AG09309 (cell line): Measurements from ENCODE around the gene C4orf36.
A peak's percentile ranks its signal among the peaks of the same experiment; 100 is the strongest.

Experiments
- DNase-seq: peaks from one replicate; pipeline ENCODE4 v3.0.0-alpha.2; 2010; ENCODE audit warnings: low read depth
- H3K4me3 ChIP-seq: 2 replicates; pipeline ENCODE4 v1.5.1; 2011; ENCODE audit warnings: mild to moderate bottlenecking, low read depth, low read length, moderate library complexity; ENCODE audit not compliant: control insufficient read depth
- CTCF ChIP-seq: IDR thresholded peaks from 2 replicates; pipeline ENCODE4 v1.5.1; 2011; ENCODE audit warnings: mild to moderate bottlenecking, low read depth, low read length, inconsistent platforms; ENCODE audit not compliant: insufficient read depth, control insufficient read depth; ENCODE audit errors: missing control alignments

Gene C4orf36

DNA sequence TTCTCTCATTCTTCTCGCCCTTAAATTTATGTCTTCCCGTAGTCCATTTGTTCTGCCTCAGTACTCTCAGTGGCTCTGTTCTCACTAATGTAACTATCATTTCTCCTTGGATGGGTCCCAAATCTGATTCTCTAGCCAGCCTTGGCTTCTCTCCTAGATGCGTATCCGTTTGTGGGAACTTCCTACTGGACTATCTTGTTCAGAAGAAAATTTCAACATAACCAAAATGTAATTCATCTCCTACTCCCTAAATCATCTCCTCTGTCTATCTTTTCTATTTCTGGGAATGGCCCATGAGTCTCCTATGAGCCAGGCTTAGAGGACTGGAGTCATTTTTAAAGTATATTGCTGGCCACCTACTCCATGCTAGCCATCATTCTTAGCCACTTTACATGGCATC lies 4.4 kb upstream of the C4orf36 start:
- no peak for TF ChIP-seq CTCF
- no peak for DNase-seq
- H3K4me3 ChIP-seq: no peak overlapping the region

- no peak overlapping the region for H3K4me3 ChIP-seq
- TF ChIP-seq CTCF: peak; percentile 52
- DNase-seq: peak; percentile 46
Observed at GRCh38 chr4:86895692-86896488, 3.7 kb upstream of the C4orf36 start.

DNA sequence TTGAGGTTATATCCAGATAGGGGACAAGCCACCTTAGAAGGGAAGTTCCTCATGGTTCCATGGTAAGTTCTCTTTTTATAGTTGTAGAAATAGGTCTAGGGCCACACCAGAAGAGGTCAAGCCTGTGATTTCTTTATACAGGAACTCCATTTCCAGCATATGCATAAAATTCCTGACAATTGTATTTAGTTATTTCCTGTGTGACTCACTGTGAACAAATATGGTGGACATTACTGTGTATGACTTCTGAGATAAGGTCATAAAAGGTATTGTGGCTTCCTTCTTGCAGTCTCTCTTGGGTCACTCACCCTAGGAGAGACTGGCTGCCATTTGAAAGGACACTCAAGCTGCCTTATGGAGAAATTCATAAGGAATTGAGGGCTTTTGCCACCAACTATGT lies 2.2 kb upstream of the C4orf36 start:
- DNase-seq: no peak
- TF ChIP-seq CTCF: no peak
- no peak overlapping the region for H3K4me3 ChIP-seq

GRCh38 chr4:86893136-86893535 lies 914 bp upstream of the C4orf36 start:
- H3K4me3 ChIP-seq: no peak overlapping the region
- no peak for TF ChIP-seq CTCF
- DNase-seq: no peak

GRCh38 chr4:86892636-86892960 lies 376 bp upstream of the C4orf36 start:
- H3K4me3 ChIP-seq: peak overlapping the region; percentile 88
- TF ChIP-seq CTCF: no peak
- DNase-seq: no peak

- no peak overlapping the region for H3K4me3 ChIP-seq
- TF ChIP-seq CTCF: no peak
- DNase-seq: no peak
Observed at GRCh38 chr4:86890790-86891189, 1.4 kb downstream of the C4orf36 start.
